Cerebellar cortex (tissue), 1 donor: Measurements from ENCODE around the gene RAB4B.
"Not testable (repeated sequence)": the region's sequence is repeated elsewhere in the genome, so short reads cannot be mapped to it uniquely, and the experiment has no call there.

Source experiments
- DNase-seq: peaks from one replicate; pipeline ENCODE4 v3.0.0-alpha.2; 2015; ENCODE audit warnings: low spot score

Gene RAB4B

GRCh38 chr19:40822704-40823553, 44.9 kb downstream of the RAB4B start:
- DNase-seq, result not testable (repeated sequence)

- not testable (repeated sequence) for DNase-seq
Observed at GRCh38 chr19:40824916-40825315, 46.9 kb downstream of the RAB4B start.

GRCh38 chr19:40825460-40826095, 47.5 kb downstream of the RAB4B start:
- DNase-seq, result not testable (repeated sequence)

GRCh38 chr19:40826312-40826698, 48.3 kb downstream of the RAB4B start:
- not testable (repeated sequence) for DNase-seq

- not testable (repeated sequence) for DNase-seq
Observed at GRCh38 chr19:40826699-40827385, 48.8 kb downstream of the RAB4B start.

GRCh38 chr19:40827386-40828247, 49.6 kb downstream of the RAB4B start:
- no peak for DNase-seq

- DNase-seq, result no peak
Observed at GRCh38 chr19:40829205-40829604, 51.2 kb downstream of the RAB4B start.

- not testable (repeated sequence) for DNase-seq
Observed at GRCh38 chr19:40830741-40831140, 52.7 kb downstream of the RAB4B start.

- no peak for DNase-seq
Observed at GRCh38 chr19:40831502-40832430, 53.7 kb downstream of the RAB4B start.

GRCh38 chr19:40832431-40832790, 54.4 kb downstream of the RAB4B start:
- not testable (repeated sequence) for DNase-seq

- not testable (repeated sequence) for DNase-seq
Observed at GRCh38 chr19:40833728-40834533, 55.9 kb downstream of the RAB4B start.

GRCh38 chr19:40836754-40837429, 58.8 kb downstream of the RAB4B start:
- DNase-seq, result no peak

GRCh38 chr19:40838477-40838876, 60.4 kb downstream of the RAB4B start:
- not testable (repeated sequence) for DNase-seq

GRCh38 chr19:40842012-40842411, 64.0 kb downstream of the RAB4B start:
- not testable (repeated sequence) for DNase-seq

GRCh38 chr19:40842997-40843652, 65.1 kb downstream of the RAB4B start:
- DNase-seq, result not testable (repeated sequence)

- DNase-seq, result not testable (repeated sequence)
Observed at GRCh38 chr19:40843653-40844052, 65.6 kb downstream of the RAB4B start.
